ENCODE measurements around the gene CACNA1S. TPM values are rescaled to one million over a fixed set of nuclear protein-coding genes. Genes with fewer than 3 reads are reported as not detected.
A peak's percentile ranks its signal among the peaks of the same experiment; 100 is the strongest.

Gene CACNA1S
- total RNA-seq, 4 donors from 2014 or later, result not detected

- no peaks in the 10 kb centered on the region for H3K9me3 ChIP-seq
- 79 to 96% methylated on average over 3 to 4 of the region's 13 CpGs for WGBS, 2 donors
- H3K27me3 ChIP-seq, result peaks cover 0 to 49% (median 0%) of the 10 kb centered on the region in 4 donors
- H3K27ac ChIP-seq, result no peak overlapping the region
- peaks cover 0 to 6% (median 0%) of the 10 kb centered on the region in 3 donors for H3K36me3 ChIP-seq
- intact Hi-C loops (cut with DNase I), result no loop called here
- no peak overlapping the region for H3K4me3 ChIP-seq
- DNase-seq, result no peak
- H3K4me1 ChIP-seq, result peaks cover 0 to 23% (median 12%) of the 10 kb centered on the region in 3 donors
- TF ChIP-seq POLR2A (IDR thresholded peaks at IDR 0.05), result no peak
- TF ChIP-seq CTCF (IDR thresholded peaks at IDR 0.05), result no peak
Observed at GRCh38 chr1:201128962-201129361, 16.7 kb upstream of the CACNA1S start.

GRCh38 chr1:201128476-201128875 is 16.2 kb upstream of the CACNA1S start:
- H3K27ac ChIP-seq, result no peak overlapping the region
- no peak for DNase-seq
- H3K27me3 ChIP-seq, result peaks cover 0 to 54% (median under 1%) of the 10 kb centered on the region in 4 donors
- peaks cover 0 to under 1% (median 0%) of the 10 kb centered on the region in 3 donors for H3K36me3 ChIP-seq
- H3K4me1 ChIP-seq, result peaks cover 0 to 23% (median 12%) of the 10 kb centered on the region in 3 donors
- H3K4me3 ChIP-seq, result no peak overlapping the region
- no peaks in the 10 kb centered on the region for H3K9me3 ChIP-seq
- TF ChIP-seq CTCF (IDR thresholded peaks at IDR 0.05) (no peak), POLR2A (IDR thresholded peaks at IDR 0.05) (no peak)
- WGBS, 2 donors, result 71 to 94% methylated on average over 6 to 9 of the region's 9 CpGs
- intact Hi-C loops (cut with DNase I), result no loop called here

- peaks cover 0 to 60% (median 2%) of the 10 kb centered on the region in 4 donors for H3K27me3 ChIP-seq
- no peak overlapping the region for H3K4me3 ChIP-seq
- intact Hi-C loops (cut with DNase I), result no loop called here
- H3K9me3 ChIP-seq, result no peaks in the 10 kb centered on the region
- no peaks in the 10 kb centered on the region for H3K36me3 ChIP-seq
- H3K4me1 ChIP-seq, result peaks cover 0 to 23% (median 12%) of the 10 kb centered on the region in 3 donors
- H3K27ac ChIP-seq, result no peak overlapping the region
- DNase-seq, result no peak
- WGBS, 2 donors, result 85 to 98% methylated on average over 6 to 9 of the region's 17 CpGs
- TF ChIP-seq POLR2A (IDR thresholded peaks at IDR 0.05), result no peak
- TF ChIP-seq CTCF (IDR thresholded peaks at IDR 0.05), result no peak
Observed at GRCh38 chr1:201127755-201128455, 15.7 kb upstream of the CACNA1S start.

- H3K36me3 ChIP-seq, result no peaks in the 10 kb centered on the region
- no peaks in the 10 kb centered on the region for H3K9me3 ChIP-seq
- peaks cover 0 to 23% (median 12%) of the 10 kb centered on the region in 3 donors for H3K4me1 ChIP-seq
- H3K27me3 ChIP-seq, result peaks cover 0 to 68% (median 2%) of the 10 kb centered on the region in 4 donors
- no peak within 1 kb of the TSS for H3K4me3 ChIP-seq
- DNase-seq, result no peak
- intact Hi-C loops (cut with DNase I), result no loop called here
- WGBS, 2 donors, result 92 to 95% methylated on average over 4 to 7 of the region's 24 CpGs
- H3K27ac ChIP-seq, result no peak within 1 kb of the TSS
- TF ChIP-seq CTCF (IDR thresholded peaks at IDR 0.05), result peak in 1 of 6 experiments; percentile 15
- no peak for TF ChIP-seq POLR2A (IDR thresholded peaks at IDR 0.05)
Observed at GRCh38 chr1:201126832-201127754, 14.9 kb upstream of the CACNA1S start, which contains the start of gene ASCL5. Gene ASCL5, minus strand, starts transcription at chr1:201127184. Its CDS starts 11,812 bp downstream, at chr1:201115372.

Data from esophagus squamous epithelium (tissue), 5 donors.